Bronchial epithelial cell (primary cell): ENCODE measurements around the gene CCDC192. TPM values are rescaled to one million over a fixed set of nuclear protein-coding genes. Genes with fewer than 3 reads are reported as not detected.

Experiments used
- DNase-seq: peaks from one replicate; pipeline ENCODE4 v3.0.0-alpha.2; 2010; ENCODE audit warnings: low read depth
- FAIRE-seq: peaks from 2 replicates; lab custom pipeline; 2011; peaks lifted over from hg19 to GRCh38; lab: Jason Lieb, UNC
- H3K27me3 ChIP-seq: 2 replicates; pipeline ENCODE4 v1.5.1; 2011; ENCODE audit warnings: low read length; ENCODE audit not compliant: control insufficient read depth, insufficient read depth
- H3K36me3 ChIP-seq: 2 replicates; pipeline ENCODE4 v1.5.1; 2011; ENCODE audit warnings: low read length; ENCODE audit not compliant: control insufficient read depth, insufficient read depth
- H3K4me3 ChIP-seq: 2 replicates; pipeline ENCODE4 v1.5.1; 2011; ENCODE audit warnings: mild to moderate bottlenecking, low read depth, low read length, control low read depth
- total RNA-seq: library from RNA; depleted of rRNA; stranded (reverse); fragments of >200 nt; gene quantifications from 2 replicates; pipeline ENCODE4 v1.2.1, GENCODE V29; 2014
- TF ChIP-seq, protein P1 (sequence below): IDR thresholded peaks from 2 replicates; pipeline ENCODE4 v1.5.1; 2011; ENCODE audit warnings: mild to moderate bottlenecking, moderate library complexity, low read length, control low read depth, inconsistent platforms; ENCODE audit not compliant: insufficient read depth, severe bottlenecking

The CCDC192 gene
- total RNA-seq, 1 donor from 2014 or later, result not detected

DNA sequence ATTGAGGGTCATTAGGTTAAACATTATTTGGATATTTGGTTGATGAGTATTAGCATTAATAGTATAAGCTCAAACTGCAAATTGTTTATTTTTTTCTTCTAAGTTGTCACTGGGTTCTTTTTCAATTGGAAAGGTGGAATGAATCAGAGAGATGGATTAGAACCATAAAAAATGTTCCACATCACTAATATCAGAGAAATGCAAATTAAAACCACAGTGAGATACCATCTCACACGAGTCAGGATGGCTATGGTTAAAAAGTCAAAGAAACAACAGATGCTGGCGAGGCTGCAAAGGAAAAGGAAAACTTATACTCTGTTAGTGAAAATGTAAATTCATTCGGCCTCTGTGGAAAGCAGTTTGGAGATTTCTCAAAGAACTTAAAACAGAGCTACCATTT is 122.8 kb downstream of the CCDC192 start:
- DNase-seq, result no peak
- TF ChIP-seq, protein P1, sequence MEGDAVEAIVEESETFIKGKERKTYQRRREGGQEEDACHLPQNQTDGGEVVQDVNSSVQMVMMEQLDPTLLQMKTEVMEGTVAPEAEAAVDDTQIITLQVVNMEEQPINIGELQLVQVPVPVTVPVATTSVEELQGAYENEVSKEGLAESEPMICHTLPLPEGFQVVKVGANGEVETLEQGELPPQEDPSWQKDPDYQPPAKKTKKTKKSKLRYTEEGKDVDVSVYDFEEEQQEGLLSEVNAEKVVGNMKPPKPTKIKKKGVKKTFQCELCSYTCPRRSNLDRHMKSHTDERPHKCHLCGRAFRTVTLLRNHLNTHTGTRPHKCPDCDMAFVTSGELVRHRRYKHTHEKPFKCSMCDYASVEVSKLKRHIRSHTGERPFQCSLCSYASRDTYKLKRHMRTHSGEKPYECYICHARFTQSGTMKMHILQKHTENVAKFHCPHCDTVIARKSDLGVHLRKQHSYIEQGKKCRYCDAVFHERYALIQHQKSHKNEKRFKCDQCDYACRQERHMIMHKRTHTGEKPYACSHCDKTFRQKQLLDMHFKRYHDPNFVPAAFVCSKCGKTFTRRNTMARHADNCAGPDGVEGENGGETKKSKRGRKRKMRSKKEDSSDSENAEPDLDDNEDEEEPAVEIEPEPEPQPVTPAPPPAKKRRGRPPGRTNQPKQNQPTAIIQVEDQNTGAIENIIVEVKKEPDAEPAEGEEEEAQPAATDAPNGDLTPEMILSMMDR, result no peak
- no peak overlapping the region for H3K4me3 ChIP-seq
- H3K27me3 ChIP-seq, result no peaks in the 10 kb centered on the region
- FAIRE-seq, result no peak
- H3K36me3 ChIP-seq, result no peaks in the 10 kb centered on the region

DNA sequence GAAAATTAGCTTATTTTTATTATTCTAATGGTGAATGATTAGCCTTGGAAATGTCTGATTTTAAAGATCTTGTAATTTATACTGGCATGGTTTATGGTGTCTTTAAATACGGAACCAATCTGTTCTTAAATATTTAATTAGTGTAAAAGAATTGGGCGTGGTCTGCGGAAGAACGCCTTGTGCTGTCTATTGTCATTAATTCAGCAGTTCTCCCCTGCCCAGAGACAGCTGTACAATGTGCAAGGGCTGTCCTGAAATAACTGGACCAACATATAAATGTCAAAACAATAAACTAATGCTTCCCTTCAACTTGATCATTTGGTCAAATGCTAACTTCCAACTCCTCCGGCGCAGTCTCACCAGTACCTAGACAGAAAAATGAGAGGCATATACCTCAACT is 124.3 kb downstream of the CCDC192 start:
- Histone ChIP-seq H3K4me3 (no peak overlapping the region), H3K36me3 (no peaks in the 10 kb centered on the region), H3K27me3 (no peaks in the 10 kb centered on the region)
- FAIRE-seq, result no peak
- TF ChIP-seq, protein P1, result no peak
- no peak for DNase-seq

DNA sequence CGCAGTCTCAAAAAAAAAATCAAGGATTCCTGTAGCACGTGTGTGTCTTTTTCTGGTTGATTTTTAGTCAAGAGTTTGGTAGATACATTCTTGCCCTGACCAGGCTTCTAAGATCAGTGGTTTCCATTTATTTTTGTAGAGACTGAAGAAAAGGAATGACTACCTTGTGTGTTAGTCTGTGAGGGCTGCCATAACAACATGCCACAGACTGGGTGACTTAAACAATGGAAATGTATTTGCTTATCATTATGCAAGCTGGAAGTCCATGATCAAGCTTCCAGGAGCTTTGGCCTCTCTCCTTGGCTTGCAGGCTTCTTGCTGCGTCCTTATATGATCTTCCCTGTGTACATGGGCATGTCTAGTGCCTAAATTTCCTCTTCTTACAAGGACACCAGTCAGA is 127.0 kb downstream of the CCDC192 start:
- TF ChIP-seq, protein P1, result no peak
- no peak overlapping the region for H3K4me3 ChIP-seq
- no peaks in the 10 kb centered on the region for H3K27me3 ChIP-seq
- FAIRE-seq (no peak), DNase-seq (no peak)
- H3K36me3 ChIP-seq, result no peaks in the 10 kb centered on the region

DNA sequence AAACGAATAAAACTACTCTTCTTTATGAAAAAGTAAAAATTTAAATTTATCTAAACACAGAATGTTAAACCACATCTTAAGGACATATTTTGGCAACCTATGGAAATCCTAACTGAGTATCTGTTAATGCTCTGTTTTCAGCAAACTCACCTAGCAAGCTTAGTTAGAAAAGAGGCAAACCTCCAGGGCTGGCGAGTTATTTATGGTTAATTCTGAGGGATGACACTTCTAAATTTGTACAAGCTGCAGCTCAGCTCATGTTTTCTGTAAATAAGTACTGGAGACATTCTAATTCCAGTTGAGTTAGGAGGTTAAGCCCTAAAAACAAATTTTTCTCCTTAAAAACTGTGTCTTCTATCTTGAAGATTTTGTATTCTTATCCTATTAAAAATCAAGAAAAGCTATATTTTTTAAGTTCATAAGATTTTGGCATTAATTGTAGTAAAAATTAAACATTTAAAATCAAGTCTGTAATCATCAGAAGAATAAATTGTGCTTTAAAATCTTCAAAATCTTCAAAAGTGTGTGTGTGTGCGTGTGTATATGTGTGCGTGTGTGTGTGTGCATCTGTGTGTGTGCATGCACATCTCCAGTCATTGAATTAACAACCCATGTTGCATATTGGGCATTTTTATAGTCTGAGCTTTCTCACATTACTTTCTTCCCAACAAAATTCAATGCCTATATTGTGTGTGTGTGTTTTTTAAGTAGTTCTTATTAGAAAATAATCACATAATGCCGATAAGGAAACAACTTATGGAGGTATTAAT is 127.8 kb downstream of the CCDC192 start:
- TF ChIP-seq, protein P1, result no peak
- H3K27me3 ChIP-seq, result no peaks in the 10 kb centered on the region
- no peak for FAIRE-seq
- H3K36me3 ChIP-seq, result no peaks in the 10 kb centered on the region
- H3K4me3 ChIP-seq, result no peak overlapping the region
- no peak for DNase-seq

DNA sequence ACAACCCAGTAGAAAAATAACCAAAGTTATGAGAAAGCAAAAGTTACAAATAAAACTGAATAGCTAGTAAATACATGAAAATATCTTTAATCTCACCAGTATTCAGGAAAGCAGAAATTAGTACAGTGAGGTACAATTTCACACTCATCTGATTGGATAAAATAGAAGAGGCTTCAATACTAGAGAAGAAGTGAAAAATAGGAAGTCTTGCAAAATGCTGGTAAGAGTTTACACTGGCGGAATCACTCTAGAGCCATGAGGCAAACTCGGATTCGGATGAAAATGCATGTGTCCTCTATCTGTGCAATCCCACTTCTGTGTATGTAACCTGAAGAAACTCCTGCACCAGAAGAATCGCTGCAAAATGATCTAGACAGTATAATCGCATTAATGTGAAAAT is 128.9 kb downstream of the CCDC192 start:
- Histone ChIP-seq H3K27me3 (no peaks in the 10 kb centered on the region), H3K36me3 (no peaks in the 10 kb centered on the region), H3K4me3 (no peak overlapping the region)
- no peak for FAIRE-seq
- TF ChIP-seq, protein P1, result no peak
- no peak for DNase-seq

DNA sequence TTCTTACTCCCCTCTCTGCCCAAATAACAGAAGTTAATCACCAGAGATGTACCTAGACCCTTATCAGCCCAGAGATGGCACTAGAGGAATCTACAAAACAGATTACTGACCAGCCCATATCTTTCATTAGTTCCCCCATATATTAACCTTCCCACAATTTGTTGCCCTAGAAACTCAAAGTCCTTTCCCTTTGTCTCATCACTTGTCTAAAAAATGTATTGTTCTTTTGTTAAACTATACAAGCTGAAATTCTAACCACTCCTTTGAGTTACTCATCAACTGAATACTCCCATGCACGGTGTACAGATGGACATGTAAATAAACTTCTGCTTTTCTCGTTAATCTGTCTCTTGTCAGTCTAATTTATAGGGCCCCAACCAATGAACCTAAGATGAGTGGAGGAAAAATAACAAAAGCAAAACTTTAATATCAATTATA is 130.9 kb downstream of the CCDC192 start:
- TF ChIP-seq, protein P1, result no peak
- FAIRE-seq, result no peak
- Histone ChIP-seq H3K4me3 (no peak overlapping the region), H3K36me3 (no peaks in the 10 kb centered on the region), H3K27me3 (no peaks in the 10 kb centered on the region)
- DNase-seq, result no peak
